Fibroblast of pulmonary artery (primary cell): ENCODE data around the gene TRIP6.

Source experiments
- DNase-seq: peaks from one replicate; pipeline ENCODE4 v3.0.0-alpha.2; 2010; ENCODE audit warnings: low read depth
- H3K4me3 ChIP-seq: replicated peaks from 2 replicates; pipeline ENCODE4 v1.5.1; 2011; ENCODE audit warnings: low read depth, mild to moderate bottlenecking, control low read depth, low read length, moderate library complexity
- TF ChIP-seq, protein P1 (sequence below): IDR thresholded peaks from 2 replicates; pipeline ENCODE4 v1.5.1; 2011; ENCODE audit warnings: mild to moderate bottlenecking, control low read depth, low read length, inconsistent platforms; ENCODE audit errors: missing control alignments

Gene TRIP6

DNA sequence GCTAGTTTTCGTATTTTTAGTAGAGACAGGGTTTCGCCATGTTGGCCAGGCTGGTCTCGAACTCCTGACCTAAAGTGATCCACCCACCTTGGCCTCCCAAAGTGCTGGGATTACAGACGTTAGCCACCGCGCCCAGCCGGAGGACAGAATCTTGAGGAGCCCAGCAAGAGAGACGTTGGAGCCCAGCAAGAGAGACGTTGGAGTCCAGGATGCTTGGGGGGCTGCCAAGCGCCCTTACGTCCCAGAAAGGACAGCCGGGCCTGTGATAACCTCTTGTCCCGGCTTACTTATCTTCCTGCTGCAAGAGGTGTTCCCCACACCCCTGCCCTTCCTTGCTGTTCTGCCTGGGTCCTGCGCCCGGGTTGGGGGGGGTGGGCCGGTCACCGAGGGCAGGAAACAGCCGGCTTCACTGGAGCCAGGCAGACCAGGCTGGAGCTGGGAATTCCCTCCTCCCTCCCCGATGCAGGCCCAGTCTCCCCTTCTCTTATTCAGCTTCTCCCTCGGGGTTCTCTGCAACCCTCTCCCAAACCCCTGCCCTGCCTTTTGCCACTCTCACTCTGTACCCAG, 38.0 kb upstream of the TRIP6 start:
- no peak for DNase-seq
- no peak overlapping the region for H3K4me3 ChIP-seq
- TF ChIP-seq, protein P1, sequence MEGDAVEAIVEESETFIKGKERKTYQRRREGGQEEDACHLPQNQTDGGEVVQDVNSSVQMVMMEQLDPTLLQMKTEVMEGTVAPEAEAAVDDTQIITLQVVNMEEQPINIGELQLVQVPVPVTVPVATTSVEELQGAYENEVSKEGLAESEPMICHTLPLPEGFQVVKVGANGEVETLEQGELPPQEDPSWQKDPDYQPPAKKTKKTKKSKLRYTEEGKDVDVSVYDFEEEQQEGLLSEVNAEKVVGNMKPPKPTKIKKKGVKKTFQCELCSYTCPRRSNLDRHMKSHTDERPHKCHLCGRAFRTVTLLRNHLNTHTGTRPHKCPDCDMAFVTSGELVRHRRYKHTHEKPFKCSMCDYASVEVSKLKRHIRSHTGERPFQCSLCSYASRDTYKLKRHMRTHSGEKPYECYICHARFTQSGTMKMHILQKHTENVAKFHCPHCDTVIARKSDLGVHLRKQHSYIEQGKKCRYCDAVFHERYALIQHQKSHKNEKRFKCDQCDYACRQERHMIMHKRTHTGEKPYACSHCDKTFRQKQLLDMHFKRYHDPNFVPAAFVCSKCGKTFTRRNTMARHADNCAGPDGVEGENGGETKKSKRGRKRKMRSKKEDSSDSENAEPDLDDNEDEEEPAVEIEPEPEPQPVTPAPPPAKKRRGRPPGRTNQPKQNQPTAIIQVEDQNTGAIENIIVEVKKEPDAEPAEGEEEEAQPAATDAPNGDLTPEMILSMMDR = no peak

DNA sequence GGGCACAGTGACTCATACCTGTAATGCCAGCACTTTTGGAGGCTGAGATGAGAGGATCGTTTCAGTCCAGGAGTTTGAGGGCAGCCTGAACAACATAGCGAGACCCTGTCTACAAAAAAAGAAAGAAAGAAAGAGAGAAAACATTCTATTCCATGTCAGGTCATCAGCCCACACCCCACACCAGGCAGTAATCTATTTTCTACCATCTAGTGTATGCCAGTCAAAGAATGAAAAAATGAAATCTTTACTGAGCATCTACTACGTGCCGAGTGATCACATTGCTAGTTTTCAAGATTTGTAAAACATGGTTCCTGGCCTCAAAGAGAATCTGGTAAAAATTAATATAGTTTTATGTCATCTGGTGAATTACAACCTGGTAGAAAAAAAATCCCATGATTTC, 36.8 kb upstream of the TRIP6 start:
- no peak for DNase-seq
- TF ChIP-seq, protein P1 = no peak
- no peak overlapping the region for H3K4me3 ChIP-seq

DNA sequence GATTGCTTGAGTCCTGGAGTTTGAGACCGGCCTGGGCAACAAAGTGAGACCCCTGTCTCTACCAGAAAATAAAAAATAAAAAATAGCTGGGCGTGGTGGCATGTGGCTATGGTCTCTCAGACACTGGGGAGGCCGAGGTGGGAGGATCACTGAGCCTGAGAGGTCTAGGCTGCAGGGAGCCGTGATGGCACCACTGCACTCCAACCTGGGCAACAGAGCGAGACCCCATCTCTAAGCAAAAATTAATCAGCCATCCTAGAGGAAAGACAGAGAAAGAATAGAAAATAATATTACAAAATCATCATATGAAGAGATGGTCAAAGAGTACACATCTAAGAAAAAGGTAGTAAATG, 34.9 kb upstream of the TRIP6 start:
- DNase-seq = no peak
- TF ChIP-seq, protein P1 = no peak
- no peak overlapping the region for H3K4me3 ChIP-seq

DNA sequence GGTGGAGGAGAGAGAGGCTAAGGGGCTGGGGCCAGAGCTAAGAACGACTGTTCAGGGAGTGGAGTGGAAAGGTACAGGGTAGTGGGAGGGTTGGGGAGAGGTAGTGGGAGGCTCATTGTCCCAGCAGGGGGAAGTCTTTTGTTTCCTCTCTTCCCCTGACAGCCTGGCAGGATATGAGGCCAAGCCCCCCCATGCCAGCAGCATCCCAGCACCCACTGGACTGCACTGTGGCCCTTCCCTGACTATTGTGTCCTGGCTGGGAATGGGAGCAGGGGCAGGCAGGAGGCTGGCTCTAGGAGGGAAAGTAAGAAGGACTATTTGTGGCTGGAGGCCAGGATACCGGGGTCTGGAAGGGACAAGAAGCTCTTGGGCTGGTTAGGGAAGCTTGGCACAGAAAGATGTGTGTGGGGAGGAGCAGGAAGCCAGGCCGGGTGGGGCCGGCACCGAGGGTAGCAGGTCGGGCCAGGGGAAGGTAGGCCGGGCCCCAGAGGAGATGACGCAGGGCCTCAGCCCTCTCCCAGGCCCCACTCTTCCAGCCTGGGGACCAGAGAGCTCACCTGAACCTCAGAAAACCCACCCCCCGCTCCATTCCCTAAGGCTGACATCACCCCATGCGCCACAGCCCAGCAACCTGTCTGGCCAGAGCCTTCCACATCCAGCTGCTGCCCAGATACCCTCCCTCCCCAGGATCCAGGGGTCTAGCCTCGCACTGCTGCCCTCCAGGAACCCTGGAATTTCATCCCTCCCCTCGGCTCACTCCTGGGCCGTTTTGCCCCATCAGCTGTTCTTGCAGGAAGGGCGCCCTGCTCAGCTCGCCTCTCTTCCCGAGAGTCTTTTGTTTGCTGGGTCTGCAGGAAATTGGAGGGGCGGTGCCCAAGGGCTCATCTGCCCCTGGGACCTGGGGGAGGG, 31.0 kb upstream of the TRIP6 start:
- H3K4me3 ChIP-seq = no peak overlapping the region
- DNase-seq = no peak
- TF ChIP-seq, protein P1 = no peak

DNA sequence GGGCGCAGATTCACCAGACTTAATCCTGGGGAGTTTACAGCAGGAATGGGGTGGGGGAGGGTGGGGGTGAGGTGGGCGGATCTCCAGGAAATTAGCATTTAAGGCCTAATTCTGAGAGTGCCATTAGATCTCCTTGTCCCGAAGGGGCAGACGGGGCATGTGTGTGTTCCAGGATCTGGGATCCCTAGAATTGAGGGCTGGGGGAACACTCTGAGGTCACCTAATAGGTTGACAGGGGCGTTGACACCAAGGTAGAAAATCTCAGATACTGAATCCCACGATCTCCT, 30.4 kb upstream of the TRIP6 start:
- DNase-seq = no peak
- peak overlapping the region; percentile 40 for H3K4me3 ChIP-seq
- TF ChIP-seq, protein P1 = no peak

DNA sequence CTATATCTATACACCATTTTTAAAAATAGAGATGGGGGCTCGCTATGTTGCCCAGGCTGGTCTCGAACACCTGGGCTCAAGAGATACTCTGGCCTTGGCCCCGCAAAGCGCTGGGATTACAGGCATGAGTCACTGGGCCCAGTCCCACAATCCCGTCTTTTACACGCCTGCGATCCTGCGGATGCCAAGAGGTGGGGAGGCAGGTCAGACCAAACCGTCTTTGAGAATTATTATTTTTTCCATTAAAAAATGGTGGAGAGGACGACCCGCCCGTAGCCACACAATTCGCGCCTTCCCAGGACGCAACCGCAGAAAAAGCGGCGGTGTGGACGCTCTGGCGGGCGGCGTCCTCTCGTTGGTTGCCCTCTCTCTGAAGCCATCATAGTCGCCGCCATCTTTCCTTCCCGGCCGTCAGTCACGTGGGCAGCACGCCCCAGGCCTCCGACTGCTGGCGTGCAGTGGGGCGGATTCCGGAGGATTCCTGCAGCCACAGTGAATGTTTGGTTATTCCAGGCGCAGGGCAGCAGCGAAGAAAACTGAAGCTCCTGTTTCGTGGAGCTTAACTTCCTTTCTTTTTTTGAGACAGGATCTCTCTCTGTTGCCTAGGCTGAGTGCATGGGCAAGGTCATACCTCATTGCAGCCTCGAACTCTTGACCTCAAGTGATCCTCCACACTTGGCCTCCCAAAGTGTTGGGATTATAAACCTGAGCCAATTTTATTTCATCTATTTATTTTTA, 29.9 kb upstream of the TRIP6 start:
- H3K4me3 ChIP-seq = peak overlapping the region; percentile 40
- peak; percentile 92 for DNase-seq
- TF ChIP-seq, protein P1 = no peak
